PFSK-1 (cell line): Measurements from ENCODE around the gene OGA.

Source experiments
- FOXP2 ChIP-seq: optimal IDR thresholded peaks from 2 replicates; pipeline ENCODE3; 2011; ENCODE audit warnings: borderline replicate concordance, control low read depth, inconsistent platforms; ENCODE audit not compliant: insufficient read depth; ENCODE audit errors: extremely low read length, extremely low read depth
- POLR2AphosphoS5 ChIP-seq: IDR thresholded peaks from 2 replicates; pipeline ENCODE4 v1.6.1; 2012; ENCODE audit warnings: low read depth, mild to moderate bottlenecking, control low read depth, low read length, moderate library complexity
- TAF1 ChIP-seq: IDR thresholded peaks from 2 replicates; pipeline ENCODE4 v1.6.1; 2012; ENCODE audit warnings: low read length, control low read depth, borderline replicate concordance; ENCODE audit not compliant: insufficient read depth

GRCh38 chr10:101832325-101832771 lies 14.1 kb upstream of the OGA start:
- TF ChIP-seq FOXP2 (no peak), POLR2AphosphoS5 (no peak), TAF1 (no peak)
